Panc1 (cell line): Measurements from ENCODE around the gene EHBP1. TPM values are rescaled to one million over a fixed set of nuclear protein-coding genes. Genes with fewer than 3 reads are reported as not detected.

Experiments
- ATAC-seq: fragments of 200-7000 bp; cut with Tn5 transposase; 2 replicates; pipeline ENCODE4 v1.9.1; 2020; ENCODE audit warnings: mild to moderate bottlenecking, moderate library complexity
- BruUV-seq: library from RNA; stranded (reverse); fragments of 400-500 nt; replicated peaks from 2 replicates; lab custom pipeline; 2021; lab: Mats Ljungman, UMichigan
- CTCF ChIA-PET: fragments of 300-600 bp; sonication (Branson Sonifier 250); formaldehyde crosslinking; loops from one replicate; lab custom pipeline; 2022; ENCODE audit warnings: antibody characterized with exemption; lab: Charles Lee
- POLR2A ChIA-PET: fragments of 300-600 bp; sonication (Branson Sonifier 250); formaldehyde crosslinking; loops from one replicate; lab custom pipeline; 2022; ENCODE audit warnings: antibody characterized with exemption; lab: Charles Lee
- DNase-seq: peaks from one replicate; pipeline ENCODE4 v3.0.0-alpha.2; 2010; ENCODE audit warnings: low read depth, low spot score
- H3K27ac ChIP-seq: 2 replicates; pipeline ENCODE4 v1.5.1; 2011; ENCODE audit warnings: mild to moderate bottlenecking, low read length, inconsistent platforms
- H3K27me3 ChIP-seq: fragments of 200-500 bp; sonication (Bioruptor generic); 2 replicates; pipeline ENCODE4 v1.6.0; 2014; ENCODE audit warnings: low read length, inconsistent platforms; ENCODE audit not compliant: control insufficient read depth, insufficient read depth
- H3K36me3 ChIP-seq: fragments of 200-500 bp; sonication (Bioruptor generic); 2 replicates; pipeline ENCODE4 v1.5.1; 2014; ENCODE audit warnings: inconsistent platforms, mild to moderate bottlenecking, low read length, moderate library complexity; ENCODE audit not compliant: control insufficient read depth, insufficient read depth
- H3K4me1 ChIP-seq: 2 replicates; pipeline ENCODE4 v1.5.1; 2011; ENCODE audit warnings: inconsistent platforms, mild to moderate bottlenecking, low read length, moderate library complexity; ENCODE audit not compliant: control insufficient read depth, insufficient read depth
- H3K4me3 ChIP-seq, 2 experiments: 2 replicates each; pipeline ENCODE4 v1.5.1; 2011 to 2012; ENCODE audit warnings: low read depth in 2 of 2, low read length in 2 of 2, mild to moderate bottlenecking in 2 of 2, inconsistent platforms in 1 of 2, moderate library complexity in 1 of 2
- H3K9me3 ChIP-seq: fragments of 200-500 bp; sonication (Bioruptor generic); 2 replicates; pipeline ENCODE4 v1.5.1; 2014; ENCODE audit warnings: low read depth, mild to moderate bottlenecking, inconsistent platforms, low read length, moderate library complexity; ENCODE audit not compliant: control insufficient read depth, insufficient read depth
- CTCF ChIP-seq: fragments of 450-650 bp; IDR thresholded peaks from 2 replicates; pipeline ENCODE4 v1.5.1; 2017; ENCODE audit warnings: mild to moderate bottlenecking
- POLR2AphosphoS5 ChIP-seq: IDR thresholded peaks from 2 replicates; pipeline ENCODE4 v1.6.1; 2012; ENCODE audit warnings: mild to moderate bottlenecking, low read depth, low read length, moderate library complexity
- REST ChIP-seq, 2 experiments: IDR thresholded peaks; 2 replicates each; pipeline ENCODE4 v1.6.1; 2011 to 2012; ENCODE audit warnings: low read depth in 2 of 2, control low read depth in 1 of 2, low read length in 1 of 2, mild to moderate bottlenecking in 1 of 2, moderate library complexity in 1 of 2; ENCODE audit not compliant: insufficient read depth in 1 of 2
- SIN3A ChIP-seq: IDR thresholded peaks from 2 replicates; pipeline ENCODE4 v1.6.1; 2012; ENCODE audit warnings: low read depth, mild to moderate bottlenecking, low read length, moderate library complexity, borderline replicate concordance; ENCODE audit not compliant: insufficient read depth
- TCF7L2 ChIP-seq: IDR thresholded peaks from 2 replicates; pipeline ENCODE4 v1.6.1; 2011; ENCODE audit warnings: mild to moderate bottlenecking, low read depth, low read length, inconsistent platforms
- in situ Hi-C: cut with HindIII; loops from 2 replicates; pipeline ENCODE4 v1.10.0; 2016; ENCODE audit warnings: low sequenced_read_pairs, low pct_unique_long_range_greater_than_20kb
- intact Hi-C: fragments of 100-400 bp; cut with micrococcal nuclease; formaldehyde crosslinking; loops from one replicate; pipeline ENCODE4 v1.10.0; 2022; ENCODE audit not compliant: unreplicated experiment
- total RNA-seq: library from RNA; stranded (reverse); gene quantifications from one replicate; pipeline ENCODE4 v1.2.1, GENCODE V29; 2021; ENCODE audit not compliant: unreplicated experiment

The EHBP1 gene
- total RNA-seq, 1 experiment from 2014 or later = 46.1 TPM

DNA sequence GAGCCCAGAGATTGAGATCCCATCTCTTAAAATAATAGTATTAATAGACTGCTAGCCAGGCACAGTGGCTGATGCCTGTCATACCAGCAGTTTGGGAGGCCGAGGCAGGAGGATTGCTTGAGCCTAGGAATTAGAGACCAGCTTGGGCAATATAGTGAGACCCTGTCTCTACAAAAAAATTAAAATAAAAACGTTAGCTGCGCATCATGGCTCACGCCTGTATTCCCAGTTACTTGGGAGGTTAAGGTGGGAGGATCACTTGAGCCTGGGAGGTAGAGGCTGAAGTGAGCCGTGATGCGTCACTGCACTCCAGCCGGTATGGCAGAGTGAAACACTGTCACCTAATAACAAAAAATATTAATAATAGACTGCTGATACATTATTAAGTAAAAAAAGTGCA is 178.1 kb downstream of the EHBP1 start:
- Histone ChIP-seq H3K4me3 (no peak overlapping the region), H3K27ac (no peak overlapping the region), H3K36me3 (no peaks in the 10 kb centered on the region), H3K27me3 (no peaks in the 10 kb centered on the region), H3K4me1 (no peaks in the 10 kb centered on the region; the same call in 1 of the 2 replicates), H3K9me3 (no peaks in the 10 kb centered on the region)
- intact Hi-C loops (no loop called here), in situ Hi-C loops (no loop called here)
- ATAC-seq (no peak), DNase-seq (no peak)
- CTCF ChIA-PET = no interaction called here
- POLR2A ChIA-PET = no interaction called here
- BruUV-seq = no TSS peak
- TF ChIP-seq SIN3A (no peak), TCF7L2 (no peak), REST (IDR thresholded peaks at IDR 0.05; ENCODE audit: insufficient read depth in 1 of 2, low read depth in 2 of 2, low read length in 1 of 2) (no peak), POLR2AphosphoS5 (no peak), CTCF (no peak)

- BruUV-seq = no TSS peak
- in situ Hi-C loops = no loop called here
- ChIA-PET CTCF (no interaction called here), POLR2A (no interaction called here)
- no peak overlapping the region for H3K4me3 ChIP-seq
- ATAC-seq = no peak
- H3K36me3 ChIP-seq = no peaks in the 10 kb centered on the region
- no peak overlapping the region for H3K27ac ChIP-seq
- H3K9me3 ChIP-seq = no peaks in the 10 kb centered on the region
- TF ChIP-seq TCF7L2 (no peak), CTCF (no peak), POLR2AphosphoS5 (no peak), REST (IDR thresholded peaks at IDR 0.05; ENCODE audit: insufficient read depth in 1 of 2, low read depth in 2 of 2, low read length in 1 of 2) (no peak)
- H3K4me1 ChIP-seq = no peaks in the 10 kb centered on the region; the same call in 1 of the 2 replicates
- intact Hi-C loops = no loop called here
- no peaks in the 10 kb centered on the region for H3K27me3 ChIP-seq
- DNase-seq = no peak
Measured at GRCh38 chr2:62884086-62884485, 178.6 kb downstream of the EHBP1 start.
